PC-3 (cell line): ENCODE results near the gene CD28. TPM values are rescaled to one million over a fixed set of nuclear protein-coding genes. Genes with fewer than 3 reads are reported as not detected.

Experiments used
- ATAC-seq: fragments of 200-7000 bp; cut with Tn5 transposase; 2 replicates; pipeline ENCODE4 v1.9.1; 2020; ENCODE audit warnings: mild to moderate bottlenecking, moderate library complexity
- BruUV-seq: library from RNA; stranded (reverse); fragments of 400-500 nt; replicated peaks from 2 replicates; lab custom pipeline; 2021; lab: Mats Ljungman, UMichigan
- CTCF ChIA-PET: fragments of 300-600 bp; sonication (Branson Sonifier 250); formaldehyde crosslinking; loops from one replicate; lab custom pipeline; 2022; ENCODE audit warnings: antibody characterized with exemption; lab: Charles Lee
- POLR2A ChIA-PET: fragments of 300-600 bp; sonication (Branson Sonifier 250); formaldehyde crosslinking; loops from one replicate; lab custom pipeline; 2022; ENCODE audit warnings: antibody characterized with exemption; ENCODE audit not compliant: unreplicated experiment; lab: Charles Lee
- DNase-seq: peaks from one replicate; pipeline ENCODE4 v3.0.0-alpha.2; 2015
- H2AFZ ChIP-seq: fragments of 300-600 bp; sonication (generic); 2 replicates; pipeline ENCODE4 v1.6.0; 2016; ENCODE audit warnings: antibody characterized with exemption, low read length
- H3F3A ChIP-seq: fragments of 300-600 bp; sonication (generic); one replicate; pipeline ENCODE4 v1.6.0; 2017; ENCODE audit warnings: antibody characterized with exemption, low read length, control low read depth, mild to moderate bottlenecking; ENCODE audit not compliant: unreplicated experiment
- H3K27ac ChIP-seq: fragments of 300-600 bp; sonication (generic); 2 replicates; pipeline ENCODE4 v1.5.1; 2016; ENCODE audit warnings: mild to moderate bottlenecking, low read length
- H3K27me3 ChIP-seq: fragments of 300-600 bp; sonication (generic); 2 replicates; pipeline ENCODE4 v1.6.1; 2016; ENCODE audit warnings: low read length, mixed read lengths
- H3K36me3 ChIP-seq: fragments of 300-600 bp; sonication (generic); 2 replicates; pipeline ENCODE4 v1.6.1; 2016; ENCODE audit warnings: low read depth, mixed run types, low read length, mixed read lengths
- H3K4me1 ChIP-seq: fragments of 300-600 bp; sonication (generic); 2 replicates; pipeline ENCODE4 v1.5.1; 2016; ENCODE audit warnings: low read length; ENCODE audit not compliant: insufficient read depth
- H3K4me2 ChIP-seq: fragments of 300-600 bp; sonication (generic); 2 replicates; pipeline ENCODE4 v1.6.0; 2016; ENCODE audit warnings: low read length
- H3K4me3 ChIP-seq: fragments of 300-600 bp; sonication (generic); 2 replicates; pipeline ENCODE4 v1.5.1; 2016; ENCODE audit warnings: mild to moderate bottlenecking, low read length, mixed read lengths
- H3K79me2 ChIP-seq: fragments of 300-600 bp; sonication (generic); 2 replicates; pipeline ENCODE4 v1.6.1; 2017; ENCODE audit warnings: low read length, mixed read lengths
- H3K9ac ChIP-seq: fragments of 300-600 bp; sonication (generic); 2 replicates; pipeline ENCODE4 v1.6.0; 2016; ENCODE audit warnings: mild to moderate bottlenecking, low read length
- H3K9me2 ChIP-seq: fragments of 300-600 bp; sonication (generic); replicated peaks from 2 replicates; pipeline ENCODE4 v1.6.1; 2016; ENCODE audit warnings: mixed run types, low read length, mixed read lengths
- H3K9me3 ChIP-seq: fragments of 300-600 bp; sonication (generic); 2 replicates; pipeline ENCODE4 v1.6.1; 2016; ENCODE audit warnings: low read length, mixed read lengths
- H4K20me1 ChIP-seq: fragments of 300-600 bp; sonication (generic); 2 replicates; pipeline ENCODE4 v1.6.1; 2016; ENCODE audit warnings: low read length, mixed read lengths
- EZH2 ChIP-seq: fragments of 300-600 bp; sonication (generic); IDR thresholded peaks from one replicate; pipeline ENCODE4 v1.6.1; 2017; ENCODE audit warnings: antibody characterized with exemption, mild to moderate bottlenecking, low read length; ENCODE audit not compliant: unreplicated experiment
- EZH2phosphoT487 ChIP-seq: fragments of 300-600 bp; sonication (generic); IDR thresholded peaks from 2 replicates; pipeline ENCODE4 v1.6.1; 2018; ENCODE audit warnings: mild to moderate bottlenecking, antibody characterized with exemption, low read length, borderline replicate concordance
- intact Hi-C: fragments of 100-400 bp; cut with micrococcal nuclease; formaldehyde crosslinking; loops from 2 replicates; pipeline ENCODE4 v1.9.0; 2023
- total RNA-seq: library from RNA; depleted of rRNA; stranded (reverse); fragments of >200 nt; gene quantifications from 2 replicates; pipeline ENCODE4 v1.2.3, GENCODE V29; 2014
- TF ChIP-seq, protein P1 (sequence below): fragments of 300-600 bp; sonication (generic); conservative IDR thresholded peaks from 2 replicates; pipeline ENCODE4 v1.5.1; 2017; ENCODE audit warnings: antibody characterized with exemption, low read depth, mild to moderate bottlenecking, low read length

The CD28 gene
- total RNA-seq, 1 experiment from 2014 or later: not detected

DNA sequence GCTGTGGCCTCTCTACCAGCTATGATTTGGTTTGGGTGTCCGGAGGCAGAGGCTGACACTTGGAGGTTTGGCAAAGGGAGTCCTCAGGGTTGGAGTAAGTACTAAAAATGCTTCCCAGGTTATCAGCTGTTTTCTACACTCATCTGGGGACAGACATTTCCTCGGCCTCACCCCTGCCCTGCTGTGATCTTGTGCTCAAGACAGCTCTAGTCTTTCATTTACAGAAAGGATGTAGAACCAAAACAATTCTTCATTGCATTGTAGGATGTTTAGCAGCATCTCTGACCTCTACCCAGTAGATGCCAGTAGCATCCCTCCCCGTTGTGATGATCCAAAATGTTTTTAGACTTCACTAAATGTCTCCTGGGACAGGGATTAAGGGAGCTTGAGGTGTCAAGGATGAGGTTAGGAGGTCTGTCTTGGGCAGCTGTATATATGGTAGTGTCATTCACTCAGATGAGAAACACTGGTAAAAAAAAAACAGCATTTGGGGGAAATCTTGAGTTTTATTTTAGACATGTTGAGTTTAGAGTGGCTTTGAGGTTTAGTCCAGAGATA lies 26.6 kb downstream of the CD28 start:
- Histone ChIP-seq H3F3A (no peaks in the 10 kb centered on the region), H3K27me3 (no peaks in the 10 kb centered on the region), H3K4me1 (peaks cover 9% of the 10 kb centered on the region; the same call in 1 of the 2 replicates), H4K20me1 (no peaks in the 10 kb centered on the region), H3K36me3 (no peaks in the 10 kb centered on the region), H3K4me2 (no peak overlapping the region), H3K9ac (no peak overlapping the region), H3K79me2 (no peaks in the 10 kb centered on the region), H3K4me3 (no peak overlapping the region), H3K9me2 (no peaks in the 10 kb centered on the region; the same call in 1 of the 2 replicates), H2AFZ (no peak overlapping the region), H3K9me3 (no peaks in the 10 kb centered on the region), H3K27ac (no peak overlapping the region)
- ATAC-seq: no peak
- BruUV-seq: no TSS peak
- CTCF ChIA-PET: no interaction called here
- DNase-seq: no peak
- intact Hi-C loops: no loop called here
- TF ChIP-seq, protein P1, sequence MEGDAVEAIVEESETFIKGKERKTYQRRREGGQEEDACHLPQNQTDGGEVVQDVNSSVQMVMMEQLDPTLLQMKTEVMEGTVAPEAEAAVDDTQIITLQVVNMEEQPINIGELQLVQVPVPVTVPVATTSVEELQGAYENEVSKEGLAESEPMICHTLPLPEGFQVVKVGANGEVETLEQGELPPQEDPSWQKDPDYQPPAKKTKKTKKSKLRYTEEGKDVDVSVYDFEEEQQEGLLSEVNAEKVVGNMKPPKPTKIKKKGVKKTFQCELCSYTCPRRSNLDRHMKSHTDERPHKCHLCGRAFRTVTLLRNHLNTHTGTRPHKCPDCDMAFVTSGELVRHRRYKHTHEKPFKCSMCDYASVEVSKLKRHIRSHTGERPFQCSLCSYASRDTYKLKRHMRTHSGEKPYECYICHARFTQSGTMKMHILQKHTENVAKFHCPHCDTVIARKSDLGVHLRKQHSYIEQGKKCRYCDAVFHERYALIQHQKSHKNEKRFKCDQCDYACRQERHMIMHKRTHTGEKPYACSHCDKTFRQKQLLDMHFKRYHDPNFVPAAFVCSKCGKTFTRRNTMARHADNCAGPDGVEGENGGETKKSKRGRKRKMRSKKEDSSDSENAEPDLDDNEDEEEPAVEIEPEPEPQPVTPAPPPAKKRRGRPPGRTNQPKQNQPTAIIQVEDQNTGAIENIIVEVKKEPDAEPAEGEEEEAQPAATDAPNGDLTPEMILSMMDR: no peak
- TF ChIP-seq EZH2phosphoT487: no peak
- TF ChIP-seq EZH2: no peak
- POLR2A ChIA-PET: no interaction called here

- TF ChIP-seq, protein P1: no peak
- TF ChIP-seq EZH2: no peak
- no peak for TF ChIP-seq EZH2phosphoT487
- no peak for DNase-seq
- BruUV-seq: no TSS peak
- Histone ChIP-seq H3K4me3 (no peak overlapping the region), H4K20me1 (no peaks in the 10 kb centered on the region), H3K9me2 (no peaks in the 10 kb centered on the region; the same call in 1 of the 2 replicates), H3K4me1 (peaks cover 9% of the 10 kb centered on the region; the same call in 1 of the 2 replicates), H3K9ac (no peak overlapping the region), H2AFZ (no peak overlapping the region), H3K27me3 (no peaks in the 10 kb centered on the region), H3K36me3 (no peaks in the 10 kb centered on the region), H3K9me3 (no peaks in the 10 kb centered on the region), H3F3A (no peaks in the 10 kb centered on the region), H3K27ac (no peak overlapping the region), H3K4me2 (no peak overlapping the region), H3K79me2 (no peaks in the 10 kb centered on the region)
- POLR2A ChIA-PET: no interaction called here
- CTCF ChIA-PET: no interaction called here
- no peak for ATAC-seq
- intact Hi-C loops: no loop called here
These were observed 27.2 kb downstream of the CD28 start for GRCh38 chr2:203733684-203734083.

GRCh38 chr2:203734276-203734983 lies 28.0 kb downstream of the CD28 start:
- Histone ChIP-seq H3K9me3 (no peaks in the 10 kb centered on the region), H3K79me2 (no peaks in the 10 kb centered on the region), H4K20me1 (no peaks in the 10 kb centered on the region), H3K4me3 (no peak overlapping the region), H3K27me3 (no peaks in the 10 kb centered on the region), H3K9me2 (no peaks in the 10 kb centered on the region; the same call in 1 of the 2 replicates), H3K4me2 (no peak overlapping the region), H3F3A (no peaks in the 10 kb centered on the region), H3K4me1 (peaks cover 9% of the 10 kb centered on the region; the same call in 1 of the 2 replicates), H3K27ac (no peak overlapping the region), H3K9ac (no peak overlapping the region), H2AFZ (no peak overlapping the region), H3K36me3 (no peaks in the 10 kb centered on the region)
- ChIA-PET CTCF (no interaction called here), POLR2A (no interaction called here)
- ATAC-seq (no peak), DNase-seq (no peak)
- no TSS peak for BruUV-seq
- intact Hi-C loops: no loop called here
- TF ChIP-seq, protein P1: no peak
- TF ChIP-seq EZH2phosphoT487 (no peak), EZH2 (no peak)
